ENCODE results near the gene NOM1. TPM values are rescaled to one million over a fixed set of nuclear protein-coding genes. Genes with fewer than 3 reads are reported as not detected.

Gene NOM1
- total RNA-seq, 4 donors from 2014 or later: 15.1 to 20.7 (median 17.1) TPM

DNA sequence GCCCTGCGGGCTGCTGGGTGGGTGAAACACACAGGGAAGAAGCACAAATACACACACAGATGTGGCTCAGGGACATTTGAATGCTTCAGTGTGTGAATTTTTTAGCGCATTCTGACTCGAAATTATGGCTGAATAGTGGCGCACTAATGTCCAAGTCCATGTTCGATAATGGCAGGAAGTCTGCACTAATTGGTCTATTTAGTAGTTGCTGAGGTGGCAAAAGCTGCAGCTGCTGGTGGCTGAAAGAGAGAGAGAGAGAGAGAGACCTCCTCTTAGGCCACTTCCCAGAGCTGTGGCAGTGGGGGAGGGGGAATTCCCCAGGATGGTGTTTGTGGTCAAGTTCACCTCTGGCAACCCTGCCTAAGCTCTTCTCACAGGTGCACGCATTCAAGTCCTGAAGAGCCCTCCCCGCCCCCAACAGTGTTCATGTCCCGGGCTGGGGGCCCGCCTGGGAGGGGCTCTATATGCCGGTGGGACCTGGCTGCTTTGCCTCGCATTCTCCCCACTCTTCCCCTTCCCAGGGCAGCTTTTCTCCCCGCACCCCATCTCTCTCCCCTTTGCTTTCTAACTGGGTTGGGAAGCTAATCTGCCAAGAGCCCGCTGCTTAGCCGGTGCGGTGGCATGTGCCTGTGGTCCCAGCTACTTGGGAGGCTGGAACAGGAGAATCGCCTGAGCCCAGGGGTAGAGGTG lies 67.0 kb downstream of the NOM1 start:
- no peaks in the 10 kb centered on the region for H3K36me3 ChIP-seq
- H3K4me3 ChIP-seq: no peak overlapping the region
- H3K27me3 ChIP-seq: peaks cover 100% of the 10 kb centered on the region
- H3K9me3 ChIP-seq: no peaks in the 10 kb centered on the region
- no peak overlapping the region for H3K27ac ChIP-seq
- 4 to 5% methylated on average over 4 to 9 of the region's 16 CpGs for WGBS, 2 donors (ENCODE audit: low coverage in 1 of 2)
- no peak for ATAC-seq
- TF ChIP-seq POLR2AphosphoS5 (IDR thresholded peaks at IDR 0.05) (no peak), CTCF (IDR thresholded peaks at IDR 0.05) (no peak), EP300 (IDR thresholded peaks at IDR 0.05) (no peak), POLR2A (IDR thresholded peaks at IDR 0.05) (no peak)
- peaks cover 0 to 36% (median 11%) of the 10 kb centered on the region in 3 donors for H3K4me1 ChIP-seq

- TF ChIP-seq POLR2AphosphoS5 (IDR thresholded peaks at IDR 0.05) (no peak), POLR2A (IDR thresholded peaks at IDR 0.05) (no peak), CTCF (IDR thresholded peaks at IDR 0.05) (no peak), EP300 (IDR thresholded peaks at IDR 0.05) (no peak)
- no peak for ATAC-seq
- no peaks in the 10 kb centered on the region for H3K9me3 ChIP-seq
- peaks cover 100% of the 10 kb centered on the region for H3K27me3 ChIP-seq
- H3K36me3 ChIP-seq: no peaks in the 10 kb centered on the region
- WGBS, 2 donors (ENCODE audit: low coverage in 1 of 2): 0% methylated on average over 2 to 3 of the region's 11 CpGs
- H3K4me3 ChIP-seq: no peak overlapping the region
- H3K4me1 ChIP-seq: peaks cover 0 to 38% (median 14%) of the 10 kb centered on the region in 3 donors
- H3K27ac ChIP-seq: no peak overlapping the region
Measured at GRCh38 chr7:157017149-157017548, 67.6 kb downstream of the NOM1 start.

GRCh38 chr7:157017603-157018327 lies 68.3 kb downstream of the NOM1 start:
- H3K4me3 ChIP-seq: no peak overlapping the region
- no peak for ATAC-seq
- TF ChIP-seq CTCF (IDR thresholded peaks at IDR 0.05): no peak
- no peak for TF ChIP-seq EP300 (IDR thresholded peaks at IDR 0.05)
- TF ChIP-seq POLR2A (IDR thresholded peaks at IDR 0.05): no peak
- no peak for TF ChIP-seq POLR2AphosphoS5 (IDR thresholded peaks at IDR 0.05)
- H3K36me3 ChIP-seq: no peaks in the 10 kb centered on the region
- peaks cover 100% of the 10 kb centered on the region for H3K27me3 ChIP-seq
- no peak overlapping the region for H3K27ac ChIP-seq
- WGBS, 2 donors (ENCODE audit: low coverage in 1 of 2): 0% methylated on average over 4 to 6 of the region's 48 CpGs
- no peaks in the 10 kb centered on the region for H3K9me3 ChIP-seq
- peaks cover 0 to 39% (median 14%) of the 10 kb centered on the region in 3 donors for H3K4me1 ChIP-seq

DNA sequence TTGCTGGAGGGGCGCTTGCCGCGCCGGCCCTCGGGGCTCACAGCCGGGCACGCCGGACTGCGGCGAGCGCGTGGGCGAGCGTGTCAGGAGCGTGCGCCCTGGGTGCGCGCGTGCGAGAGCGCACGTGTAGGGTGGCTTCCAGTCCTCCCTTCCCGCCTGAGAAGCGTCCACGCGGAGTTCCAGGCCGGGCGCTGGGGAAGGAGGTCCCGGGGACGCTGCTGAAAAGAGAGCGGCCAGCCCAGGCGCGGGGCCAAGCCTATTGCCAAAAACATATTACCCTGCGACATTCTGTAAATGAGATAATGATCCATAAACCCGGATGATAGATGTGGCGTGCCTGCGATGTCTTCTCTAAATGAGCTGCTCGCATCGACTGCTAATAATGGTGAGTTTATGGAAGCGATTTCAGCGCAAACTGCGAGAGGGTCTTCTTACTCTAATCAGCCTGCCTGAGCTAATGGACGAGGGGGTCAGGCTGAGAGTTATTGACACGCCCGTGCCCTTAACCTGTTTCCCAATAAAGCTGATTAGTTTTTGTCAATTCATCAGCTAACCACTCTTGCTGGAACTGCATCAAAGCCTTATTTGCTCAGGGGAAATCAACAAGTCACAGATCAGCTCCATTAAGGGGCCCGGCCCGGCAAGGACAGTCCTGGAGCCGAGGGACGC lies 69.0 kb downstream of the NOM1 start:
- H3K36me3 ChIP-seq: no peaks in the 10 kb centered on the region
- no peaks in the 10 kb centered on the region for H3K9me3 ChIP-seq
- H3K27ac ChIP-seq: no peak overlapping the region
- 0% methylated on average over 9 of the region's 49 CpGs; no CpG with 5 or more reads in 1 of the 2 donors for WGBS, 2 donors (ENCODE audit: low coverage in 1 of 2)
- H3K4me1 ChIP-seq: peaks cover 0 to 39% (median 14%) of the 10 kb centered on the region in 3 donors
- H3K27me3 ChIP-seq: peaks cover 100% of the 10 kb centered on the region
- TF ChIP-seq POLR2AphosphoS5 (IDR thresholded peaks at IDR 0.05) (no peak), EP300 (IDR thresholded peaks at IDR 0.05) (no peak), CTCF (IDR thresholded peaks at IDR 0.05) (no peak), POLR2A (IDR thresholded peaks at IDR 0.05) (no peak)
- ATAC-seq: no peak
- no peak overlapping the region for H3K4me3 ChIP-seq
